ENCODE results near the gene CD55.

Gene CD55

DNA sequence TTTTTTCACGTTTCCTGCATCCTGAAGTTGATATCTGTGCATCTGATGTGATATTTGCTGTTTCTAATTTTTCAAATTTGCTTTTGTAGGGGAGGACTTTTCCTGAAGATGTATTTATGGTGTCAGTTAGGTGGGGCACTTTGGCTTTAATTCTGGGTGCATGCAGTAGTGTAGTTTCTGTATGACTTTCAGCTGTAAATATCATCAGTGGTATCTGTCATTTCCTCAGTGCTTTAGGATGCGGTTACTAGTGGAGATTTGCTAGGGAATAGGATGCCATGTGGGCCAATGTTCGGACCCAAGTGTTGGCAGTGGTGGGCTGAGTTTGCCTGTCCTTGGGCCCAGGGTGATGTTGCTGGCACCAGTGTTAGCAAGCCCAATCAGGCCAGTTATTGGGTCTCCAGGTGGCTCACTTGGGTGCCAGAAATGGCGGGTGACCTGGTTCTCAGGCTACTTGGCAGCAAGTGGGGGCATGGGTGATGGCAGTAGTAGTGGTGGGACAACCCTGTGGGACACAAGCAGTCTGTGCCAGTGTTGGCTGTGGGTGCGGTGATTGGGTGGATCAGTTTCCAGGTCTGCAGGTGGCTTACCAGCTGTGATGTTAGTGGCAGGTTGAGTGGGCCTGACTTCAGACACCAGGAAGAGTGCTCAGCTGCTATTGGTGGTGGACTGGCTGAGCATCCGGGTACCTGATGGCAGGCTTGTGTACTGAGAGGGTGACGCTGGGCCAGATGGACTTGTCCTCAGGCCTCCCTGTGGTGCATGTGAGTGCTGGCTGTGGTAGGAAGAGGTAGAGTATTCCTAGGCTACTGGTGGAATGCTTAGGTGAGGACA is 24.4 kb downstream of the CD55 start:
- CTCF ChIA-PET = interaction anchor here (1.2 kb wide), 1 partner anchor 25 kb away, joined by 4 read pairs; the partner anchor contains the start of gene CD55
- POLR2A ChIA-PET = no interaction called here

DNA sequence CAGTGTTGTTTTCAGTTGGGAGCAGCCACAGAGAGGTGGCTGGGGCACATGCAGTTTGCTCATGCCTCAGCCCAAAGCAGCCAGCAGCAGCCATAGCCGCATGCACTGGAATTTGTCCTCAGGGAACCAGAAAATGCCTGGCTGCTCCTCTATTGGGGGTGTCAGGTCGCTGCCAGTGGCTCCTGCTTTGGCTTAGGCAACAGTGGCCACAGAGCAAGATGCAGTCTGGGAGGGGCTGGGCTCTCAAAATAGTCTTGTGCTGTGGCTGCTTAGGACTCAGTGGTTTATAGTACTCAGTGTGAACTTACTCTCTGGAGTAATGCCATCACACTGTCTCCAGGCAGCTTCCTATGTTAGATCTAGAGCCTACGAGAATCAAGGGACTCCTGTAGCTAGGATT is 25.0 kb downstream of the CD55 start:
- ChIA-PET CTCF (interaction anchor here (1.2 kb wide), 1 partner anchor 25 kb away, joined by 4 read pairs; the partner anchor contains the start of gene CD55), POLR2A (no interaction called here)
- TF ChIP-seq, protein P1, sequence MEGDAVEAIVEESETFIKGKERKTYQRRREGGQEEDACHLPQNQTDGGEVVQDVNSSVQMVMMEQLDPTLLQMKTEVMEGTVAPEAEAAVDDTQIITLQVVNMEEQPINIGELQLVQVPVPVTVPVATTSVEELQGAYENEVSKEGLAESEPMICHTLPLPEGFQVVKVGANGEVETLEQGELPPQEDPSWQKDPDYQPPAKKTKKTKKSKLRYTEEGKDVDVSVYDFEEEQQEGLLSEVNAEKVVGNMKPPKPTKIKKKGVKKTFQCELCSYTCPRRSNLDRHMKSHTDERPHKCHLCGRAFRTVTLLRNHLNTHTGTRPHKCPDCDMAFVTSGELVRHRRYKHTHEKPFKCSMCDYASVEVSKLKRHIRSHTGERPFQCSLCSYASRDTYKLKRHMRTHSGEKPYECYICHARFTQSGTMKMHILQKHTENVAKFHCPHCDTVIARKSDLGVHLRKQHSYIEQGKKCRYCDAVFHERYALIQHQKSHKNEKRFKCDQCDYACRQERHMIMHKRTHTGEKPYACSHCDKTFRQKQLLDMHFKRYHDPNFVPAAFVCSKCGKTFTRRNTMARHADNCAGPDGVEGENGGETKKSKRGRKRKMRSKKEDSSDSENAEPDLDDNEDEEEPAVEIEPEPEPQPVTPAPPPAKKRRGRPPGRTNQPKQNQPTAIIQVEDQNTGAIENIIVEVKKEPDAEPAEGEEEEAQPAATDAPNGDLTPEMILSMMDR (IDR thresholded peaks at IDR 0.05; ENCODE audit: insufficient read depth, low read length, missing control alignments) = no peak
- no peak overlapping the region for H3K4me3 ChIP-seq (ENCODE audit: low read depth, low read length)
- DNase-seq (ENCODE audit: low read depth, low spot score) = no peak

More for the DNA sequence above, 24.4 kb downstream of the CD55 start:
- DNase-seq (ENCODE audit: low read depth, low spot score) = no peak
- TF ChIP-seq, protein P1 (IDR thresholded peaks at IDR 0.05; ENCODE audit: insufficient read depth, low read length, missing control alignments) = no peak
- H3K4me3 ChIP-seq (ENCODE audit: low read depth, low read length) = no peak overlapping the region

DNA sequence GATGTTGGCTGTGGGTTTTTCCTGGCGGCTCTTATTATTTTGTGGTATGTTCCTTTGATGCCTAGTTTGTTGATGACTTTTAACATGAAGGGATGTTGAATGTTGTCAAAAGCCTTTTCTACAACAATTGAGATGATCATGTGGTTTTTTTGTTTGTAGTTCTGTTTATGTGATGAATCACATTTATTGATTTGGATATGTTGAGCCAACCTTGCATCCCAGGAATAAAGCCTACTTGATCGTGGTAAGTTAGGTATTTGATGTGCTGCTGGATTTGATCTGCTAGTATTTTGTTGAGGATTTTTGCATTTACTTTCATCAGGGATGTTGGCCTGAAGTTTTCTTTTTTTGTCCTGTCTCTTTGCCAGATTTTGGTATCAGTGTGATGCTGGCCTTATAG is 28.5 kb downstream of the CD55 start:
- no peak for DNase-seq (ENCODE audit: low read depth, low spot score)
- CTCF ChIA-PET = no interaction called here
- H3K4me3 ChIP-seq (ENCODE audit: low read depth, low read length) = no peak overlapping the region
- POLR2A ChIA-PET = no interaction called here
- TF ChIP-seq, protein P1 (IDR thresholded peaks at IDR 0.05; ENCODE audit: insufficient read depth, low read length, missing control alignments) = no peak

DNA sequence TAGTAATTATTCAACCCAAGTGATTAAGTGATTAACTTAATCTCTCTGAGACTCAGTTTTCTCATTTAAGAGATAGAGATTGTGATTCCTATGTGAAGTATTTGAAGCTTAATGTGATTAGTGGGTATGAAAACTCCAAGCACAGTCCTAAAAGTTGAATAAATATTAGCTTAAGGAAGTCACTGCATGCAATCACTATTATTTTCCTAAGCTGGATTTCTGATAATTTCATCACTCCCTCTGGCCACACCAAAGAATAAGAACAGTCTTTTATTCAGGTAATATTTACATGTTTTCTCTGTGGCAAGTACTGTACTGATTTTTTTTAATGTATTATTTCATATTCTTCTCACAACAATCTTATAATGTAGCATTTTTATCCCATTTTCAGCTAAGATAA is 31.1 kb downstream of the CD55 start:
- CTCF ChIA-PET = no interaction called here
- POLR2A ChIA-PET = no interaction called here
- no peak overlapping the region for H3K4me3 ChIP-seq (ENCODE audit: low read depth, low read length)
- TF ChIP-seq, protein P1 (IDR thresholded peaks at IDR 0.05; ENCODE audit: insufficient read depth, low read length, missing control alignments) = no peak
- DNase-seq (ENCODE audit: low read depth, low spot score) = no peak

DNA sequence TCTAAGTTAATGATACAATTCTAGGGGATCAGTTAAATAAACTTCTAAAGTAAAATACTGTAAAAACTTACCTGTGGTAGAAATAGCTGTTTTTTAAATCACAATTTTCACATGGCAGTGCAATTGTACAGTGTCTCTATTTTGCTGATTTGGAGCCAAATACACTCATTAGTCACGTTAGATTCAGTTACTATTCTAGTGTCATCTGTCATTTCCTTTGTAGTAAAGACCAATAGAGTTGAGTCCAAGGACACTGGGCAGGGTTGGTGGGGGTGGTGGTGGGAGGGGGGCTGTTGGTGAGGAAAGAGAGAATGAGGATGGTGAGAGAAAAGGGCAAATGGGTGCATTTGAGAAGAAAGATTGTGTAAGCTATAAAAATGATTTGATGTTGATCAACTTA is 33.6 kb downstream of the CD55 start:
- DNase-seq (ENCODE audit: low read depth, low spot score) = no peak
- POLR2A ChIA-PET = no interaction called here
- TF ChIP-seq, protein P1 (IDR thresholded peaks at IDR 0.05; ENCODE audit: insufficient read depth, low read length, missing control alignments) = no peak
- no peak overlapping the region for H3K4me3 ChIP-seq (ENCODE audit: low read depth, low read length)
- CTCF ChIA-PET = no interaction called here

DNA sequence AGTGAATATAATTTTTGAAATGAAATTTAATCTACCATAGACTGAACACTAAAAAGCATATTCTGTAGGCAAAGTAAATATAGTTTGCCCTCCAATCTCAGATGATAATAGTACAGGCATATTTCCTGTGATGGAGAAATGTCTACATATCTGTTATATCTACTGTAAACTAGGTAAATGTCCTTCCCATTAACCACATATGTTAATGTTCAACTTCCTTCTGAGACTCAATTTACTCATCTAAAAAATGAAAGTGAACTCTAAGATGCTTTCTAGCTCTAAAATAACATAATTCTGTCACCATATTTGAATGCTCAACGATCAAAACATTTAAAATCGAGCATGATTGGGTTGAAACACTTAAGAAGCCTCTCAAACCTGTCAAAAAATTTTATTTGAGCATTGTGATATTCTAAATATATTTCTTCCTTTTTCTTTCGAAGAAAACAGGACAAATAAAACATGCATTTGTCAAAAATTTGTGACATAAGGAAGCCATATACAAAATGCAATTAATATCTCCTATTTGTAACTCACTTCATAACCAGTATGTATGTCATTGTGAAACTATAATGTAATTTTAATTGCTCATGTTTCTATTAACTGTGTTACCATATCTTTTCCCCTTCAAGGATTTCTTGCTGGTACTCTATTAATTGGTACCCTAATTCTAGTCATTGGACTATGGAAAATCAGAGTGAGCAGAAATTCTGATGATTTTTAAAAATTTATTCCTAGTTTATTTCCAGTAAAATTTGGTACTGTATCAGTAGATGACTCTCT is 34.2 kb downstream of the CD55 start:
- ChIA-PET POLR2A (no interaction called here), CTCF (no interaction called here)
- TF ChIP-seq, protein P1 (IDR thresholded peaks at IDR 0.05; ENCODE audit: insufficient read depth, low read length, missing control alignments) = no peak
- H3K4me3 ChIP-seq (ENCODE audit: low read depth, low read length) = no peak overlapping the region
- DNase-seq (ENCODE audit: low read depth, low spot score) = no peak

Measured in AG04449 (cell line).